BE2C (cell line): Measurements from ENCODE around the gene EPHA3.

Experiments
- DNase-seq: peaks from one replicate; pipeline ENCODE4 v3.0.0-alpha.2; 2020
- H3K27me3 ChIP-seq: fragments of 250-450 bp; sonication (Bioruptor Pico); 2 replicates; pipeline ENCODE4 v1.5.1; 2020; ENCODE audit warnings: mild to moderate bottlenecking
- H3K36me3 ChIP-seq: fragments of 250-450 bp; sonication (Bioruptor Pico); 2 replicates; pipeline ENCODE4 v1.5.1; 2020; ENCODE audit warnings: mild to moderate bottlenecking
- H3K4me1 ChIP-seq: fragments of 250-450 bp; sonication (Bioruptor Pico); 2 replicates; pipeline ENCODE4 v1.5.1; 2020
- H3K4me3 ChIP-seq: 2 replicates; pipeline ENCODE4 v1.5.1; 2011; ENCODE audit warnings: low read depth, low read length
- H3K9me3 ChIP-seq: fragments of 250-450 bp; sonication (Bioruptor Pico); 2 replicates; pipeline ENCODE4 v1.5.1; 2020
- TF ChIP-seq, protein P1 (sequence below): IDR thresholded peaks from 2 replicates; pipeline ENCODE4 v1.5.1; 2012; ENCODE audit warnings: mild to moderate bottlenecking, low read depth, low read length

EPHA3 gene

DNA sequence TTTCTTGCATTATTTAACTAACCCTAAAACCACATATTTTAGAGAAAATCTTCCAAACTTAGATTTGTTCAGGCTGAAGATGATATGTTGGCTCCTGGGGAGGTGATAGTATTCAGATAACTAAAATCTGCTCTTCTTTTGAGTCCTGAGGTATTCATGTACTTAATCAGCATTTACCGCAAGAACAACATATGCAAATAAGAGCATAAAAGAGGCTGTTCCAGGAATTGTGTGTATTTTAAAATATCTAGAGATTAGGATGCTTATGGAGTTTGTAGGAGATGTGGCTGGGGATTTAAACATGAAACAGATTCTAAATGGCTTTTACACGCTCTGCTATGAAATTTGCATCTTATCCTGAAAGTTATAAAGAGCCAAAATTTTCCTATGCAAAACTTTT lies 298.2 kb downstream of the EPHA3 start:
- Histone ChIP-seq H3K9me3 (no peaks in the 10 kb centered on the region), H3K27me3 (no peaks in the 10 kb centered on the region), H3K36me3 (no peaks in the 10 kb centered on the region), H3K4me3 (no peak overlapping the region), H3K4me1 (no peaks in the 10 kb centered on the region)
- TF ChIP-seq, protein P1, sequence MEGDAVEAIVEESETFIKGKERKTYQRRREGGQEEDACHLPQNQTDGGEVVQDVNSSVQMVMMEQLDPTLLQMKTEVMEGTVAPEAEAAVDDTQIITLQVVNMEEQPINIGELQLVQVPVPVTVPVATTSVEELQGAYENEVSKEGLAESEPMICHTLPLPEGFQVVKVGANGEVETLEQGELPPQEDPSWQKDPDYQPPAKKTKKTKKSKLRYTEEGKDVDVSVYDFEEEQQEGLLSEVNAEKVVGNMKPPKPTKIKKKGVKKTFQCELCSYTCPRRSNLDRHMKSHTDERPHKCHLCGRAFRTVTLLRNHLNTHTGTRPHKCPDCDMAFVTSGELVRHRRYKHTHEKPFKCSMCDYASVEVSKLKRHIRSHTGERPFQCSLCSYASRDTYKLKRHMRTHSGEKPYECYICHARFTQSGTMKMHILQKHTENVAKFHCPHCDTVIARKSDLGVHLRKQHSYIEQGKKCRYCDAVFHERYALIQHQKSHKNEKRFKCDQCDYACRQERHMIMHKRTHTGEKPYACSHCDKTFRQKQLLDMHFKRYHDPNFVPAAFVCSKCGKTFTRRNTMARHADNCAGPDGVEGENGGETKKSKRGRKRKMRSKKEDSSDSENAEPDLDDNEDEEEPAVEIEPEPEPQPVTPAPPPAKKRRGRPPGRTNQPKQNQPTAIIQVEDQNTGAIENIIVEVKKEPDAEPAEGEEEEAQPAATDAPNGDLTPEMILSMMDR = no peak
- DNase-seq = no peak

DNA sequence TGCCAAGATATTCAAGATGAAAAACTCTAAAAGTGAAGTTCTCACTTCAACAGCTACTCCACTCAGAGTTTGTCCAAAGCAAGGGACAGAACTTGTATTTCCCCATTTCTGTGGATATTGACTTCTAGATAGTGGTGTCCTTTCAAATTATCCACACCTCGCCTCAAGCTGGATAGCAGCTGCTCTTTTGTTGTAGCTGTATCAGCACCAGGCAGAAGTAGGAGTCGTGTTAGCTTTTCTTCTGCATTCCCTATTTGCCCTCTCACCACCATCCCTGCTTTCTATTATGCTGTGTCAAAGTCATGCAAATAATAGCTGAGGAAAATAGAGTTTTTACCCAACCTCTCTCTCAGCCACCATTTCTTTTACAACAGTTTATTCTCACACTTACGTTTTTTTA lies 303.8 kb downstream of the EPHA3 start:
- H3K27me3 ChIP-seq = 0 out of 2 replicates have a peak, but pooled peaks cover 3% of the 10 kb centered on the region
- H3K4me1 ChIP-seq = no peaks in the 10 kb centered on the region
- no peaks in the 10 kb centered on the region for H3K9me3 ChIP-seq
- no peak overlapping the region for H3K4me3 ChIP-seq
- DNase-seq = no peak
- H3K36me3 ChIP-seq = no peaks in the 10 kb centered on the region
- TF ChIP-seq, protein P1 = no peak

DNA sequence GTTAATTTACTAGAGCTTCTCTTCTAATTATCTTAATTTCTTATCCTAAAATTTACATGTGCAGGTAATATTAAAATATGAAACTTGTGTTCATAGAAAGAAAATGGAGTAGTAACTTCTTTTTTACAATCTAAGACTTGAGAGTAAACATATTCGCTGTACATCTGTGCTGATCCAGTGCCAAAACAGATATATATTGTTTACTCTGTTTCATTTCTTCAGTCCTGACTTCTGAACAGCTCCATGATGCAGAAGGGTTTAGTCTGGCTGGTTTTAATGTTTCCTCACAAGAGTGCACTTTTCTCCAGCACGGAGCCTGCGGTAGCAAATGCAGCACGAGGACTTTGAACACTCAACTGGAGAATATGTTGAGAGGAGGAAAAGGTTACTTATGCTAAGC lies 306.8 kb downstream of the EPHA3 start:
- DNase-seq = no peak
- H3K9me3 ChIP-seq = no peaks in the 10 kb centered on the region
- TF ChIP-seq, protein P1 = no peak
- no peaks in the 10 kb centered on the region for H3K36me3 ChIP-seq
- 0 out of 2 replicates have a peak, but pooled peaks cover 3% of the 10 kb centered on the region for H3K27me3 ChIP-seq
- no peaks in the 10 kb centered on the region for H3K4me1 ChIP-seq
- H3K4me3 ChIP-seq = no peak overlapping the region

DNA sequence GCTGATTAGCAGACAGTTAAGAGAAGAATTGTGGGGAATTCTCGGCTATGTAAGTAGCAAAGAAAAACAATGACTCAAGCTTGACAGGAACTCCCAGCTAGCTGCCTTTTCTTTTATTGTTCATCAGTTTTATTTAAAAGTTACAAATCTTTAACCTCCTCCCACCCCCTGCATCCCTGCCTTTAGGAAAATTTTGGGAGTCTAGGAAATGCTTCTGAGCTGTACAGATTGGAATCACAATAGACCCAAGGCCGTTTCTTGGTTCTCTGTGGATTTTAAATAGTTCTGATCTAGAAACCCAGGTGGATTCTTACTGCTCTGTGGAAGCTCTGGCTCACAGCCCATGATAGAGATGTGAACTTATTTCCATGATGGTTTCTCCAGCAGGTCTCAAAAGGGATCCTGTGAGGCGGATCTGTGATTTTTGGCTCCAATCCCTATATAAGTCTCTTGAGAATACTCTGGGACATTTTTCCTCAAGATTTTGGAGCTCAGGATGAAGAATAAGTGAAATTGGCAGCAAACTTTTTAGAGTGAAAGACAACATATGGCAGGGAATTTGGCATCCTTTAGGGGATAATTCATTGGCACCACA lies 312.3 kb downstream of the EPHA3 start:
- H3K4me3 ChIP-seq = no peak overlapping the region
- H3K27me3 ChIP-seq = no peaks in the 10 kb centered on the region
- no peaks in the 10 kb centered on the region for H3K9me3 ChIP-seq
- H3K36me3 ChIP-seq = no peaks in the 10 kb centered on the region
- H3K4me1 ChIP-seq = no peaks in the 10 kb centered on the region
- TF ChIP-seq, protein P1 = no peak
- DNase-seq = no peak

DNA sequence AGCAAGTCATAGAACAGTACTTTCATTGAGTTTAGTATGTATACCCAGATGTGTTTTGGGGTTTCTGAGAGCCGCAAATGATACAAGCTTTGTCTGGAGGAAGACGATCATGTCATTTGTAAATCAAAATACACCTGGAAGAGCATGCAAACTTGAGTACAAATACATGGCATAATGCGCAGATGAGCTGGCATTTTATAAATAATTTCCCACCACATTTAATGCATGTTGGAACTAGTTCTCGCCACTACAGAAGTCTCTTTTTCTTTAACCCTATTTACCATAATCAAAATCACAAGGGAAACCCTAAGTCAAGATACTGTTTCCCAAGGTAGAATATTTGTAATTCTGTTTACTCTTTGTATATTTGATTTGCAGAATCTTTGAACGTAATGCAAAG lies 318.6 kb downstream of the EPHA3 start:
- TF ChIP-seq, protein P1 = no peak
- Histone ChIP-seq H3K27me3 (no peaks in the 10 kb centered on the region), H3K4me1 (no peaks in the 10 kb centered on the region), H3K36me3 (no peaks in the 10 kb centered on the region), H3K9me3 (no peaks in the 10 kb centered on the region), H3K4me3 (no peak overlapping the region)
- no peak for DNase-seq

DNA sequence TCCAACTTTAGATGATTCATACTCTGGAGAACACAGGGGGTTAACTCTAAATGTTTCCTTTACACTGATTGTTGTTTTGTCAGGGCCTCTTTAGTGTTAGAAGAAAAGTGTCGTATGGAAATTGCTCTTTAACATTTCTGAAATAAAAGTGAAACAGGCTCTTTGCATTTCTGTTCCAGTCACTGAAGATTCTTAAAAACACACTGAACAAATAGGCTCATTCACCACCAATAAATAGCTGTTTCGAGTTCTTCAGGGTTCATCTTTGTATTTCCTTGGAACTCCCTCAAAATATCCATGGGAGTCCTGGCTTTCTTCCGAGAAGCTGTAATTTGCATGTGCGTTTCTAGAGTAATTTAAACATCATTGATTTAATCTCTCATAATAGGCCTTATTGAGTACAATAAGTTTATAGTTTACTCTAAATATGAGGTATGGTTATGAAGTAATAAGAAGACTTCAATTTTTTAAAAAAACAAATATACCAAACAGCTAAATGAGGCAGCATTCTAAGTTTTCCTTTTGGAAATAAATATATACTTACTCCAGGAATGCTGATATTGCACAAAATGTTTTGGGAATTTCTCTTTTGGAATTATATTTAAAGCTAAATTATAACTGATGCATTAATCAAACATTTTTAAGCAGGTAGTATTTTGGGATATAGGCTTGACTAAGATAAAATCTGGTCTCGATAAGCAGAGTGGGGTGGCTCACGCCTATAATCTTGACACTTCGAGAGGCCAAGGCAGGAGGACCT lies 327.4 kb downstream of the EPHA3 start:
- no peak for DNase-seq
- Histone ChIP-seq H3K27me3 (no peaks in the 10 kb centered on the region), H3K36me3 (no peaks in the 10 kb centered on the region), H3K4me1 (no peaks in the 10 kb centered on the region), H3K4me3 (no peak overlapping the region), H3K9me3 (no peaks in the 10 kb centered on the region)
- TF ChIP-seq, protein P1 = no peak
